Mesenchymal stem cell (in vitro differentiated cells and primary cell): ENCODE data around the gene FKBP15.

Source experiments
- DNase-seq: peaks from one replicate; pipeline ENCODE4 v3.0.0-alpha.2; 2013
- H2AFZ ChIP-seq: one replicate; pipeline ENCODE4 v1.6.1; 2013; ENCODE audit warnings: low read depth, mild to moderate bottlenecking, control low read depth, inconsistent platforms, low read length, moderate library complexity
- H2AK5ac ChIP-seq: 2 replicates; pipeline ENCODE4 v1.6.1; 2013; ENCODE audit warnings: low read length, moderate library complexity, mild to moderate bottlenecking, inconsistent platforms; ENCODE audit not compliant: severe bottlenecking
- H2BK120ac ChIP-seq: one replicate; pipeline ENCODE4 v1.6.1; 2013; ENCODE audit warnings: low read depth, mild to moderate bottlenecking, inconsistent platforms, low read length, moderate library complexity
- H2BK12ac ChIP-seq, 2 experiments: one replicate each; pipeline ENCODE4 v1.6.1; 2013; ENCODE audit warnings: inconsistent platforms in 2 of 2, low read length in 2 of 2, mild to moderate bottlenecking in 2 of 2, moderate library complexity in 2 of 2, control low read depth in 1 of 2
- H2BK15ac ChIP-seq: one replicate; pipeline ENCODE4 v1.6.1; 2013; ENCODE audit warnings: mild to moderate bottlenecking, low read depth, inconsistent platforms; ENCODE audit not compliant: poor library complexity, severe bottlenecking
- H2BK5ac ChIP-seq: 2 replicates; pipeline ENCODE4 v1.6.1; 2013; ENCODE audit warnings: low read depth, mild to moderate bottlenecking, low read length, control low read depth, inconsistent platforms; ENCODE audit not compliant: poor library complexity, severe bottlenecking
- H3K14ac ChIP-seq, 2 experiments: one replicate each; pipeline ENCODE4 v1.6.1; 2013; ENCODE audit warnings: inconsistent platforms in 2 of 2, low read length in 2 of 2, control low read depth in 1 of 2, mild to moderate bottlenecking in 1 of 2, moderate library complexity in 1 of 2
- H3K18ac ChIP-seq, 2 experiments: one replicate each; pipeline ENCODE4 v1.6.1; 2013; ENCODE audit warnings: inconsistent platforms in 2 of 2, low read length in 2 of 2, control low read depth in 1 of 2, low read depth in 1 of 2, mild to moderate bottlenecking in 1 of 2
- H3K23ac ChIP-seq, 2 experiments: one replicate each; pipeline ENCODE4 v1.6.1; 2013; ENCODE audit warnings: inconsistent platforms in 2 of 2, low read length in 2 of 2, mild to moderate bottlenecking in 2 of 2, moderate library complexity in 2 of 2, control low read depth in 1 of 2
- H3K27ac ChIP-seq: 2 replicates; pipeline ENCODE4 v1.5.1; 2013; ENCODE audit warnings: mild to moderate bottlenecking, moderate library complexity, low read length, control low read depth, inconsistent platforms; ENCODE audit not compliant: poor library complexity, severe bottlenecking
- H3K27me3 ChIP-seq, 2 experiments: 2 replicates each; pipeline versions ENCODE4 v1.6.1 to v1.7.0; 2013; ENCODE audit warnings: low read length in 2 of 2, mild to moderate bottlenecking in 2 of 2, moderate library complexity in 2 of 2, control low read depth in 1 of 2, inconsistent platforms in 1 of 2; ENCODE audit not compliant: control insufficient read depth in 1 of 2, insufficient read depth in 1 of 2
- H3K36me3 ChIP-seq, 2 experiments: 2 replicates each; pipeline versions ENCODE4 v1.6.1 to v1.7.0; 2013; ENCODE audit warnings: low read length in 2 of 2, control low read depth in 1 of 2, inconsistent platforms in 1 of 2, low read depth in 1 of 2, mild to moderate bottlenecking in 1 of 2; ENCODE audit not compliant: insufficient read depth in 2 of 2, control insufficient read depth in 1 of 2
- H3K4ac ChIP-seq, 2 experiments: one replicate each; pipeline ENCODE4 v1.6.1; 2013; ENCODE audit warnings: inconsistent platforms in 2 of 2, low read length in 2 of 2, mild to moderate bottlenecking in 2 of 2, moderate library complexity in 2 of 2, control low read depth in 1 of 2, low read depth in 1 of 2
- H3K4me1 ChIP-seq: 2 replicates; pipeline ENCODE4 v1.6.1; 2013; ENCODE audit warnings: low read depth, low read length, control low read depth; ENCODE audit not compliant: control insufficient read depth, insufficient read depth
- H3K4me2 ChIP-seq: 2 replicates; pipeline ENCODE4 v1.6.1; 2013; ENCODE audit warnings: low read length, mild to moderate bottlenecking, inconsistent platforms; ENCODE audit not compliant: poor library complexity, severe bottlenecking
- H3K4me3 ChIP-seq, 2 experiments: 2 replicates each; pipeline versions ENCODE4 v1.5.1 to v1.7.0; 2013; ENCODE audit warnings: low read length in 2 of 2, mild to moderate bottlenecking in 2 of 2, control low read depth in 1 of 2, low read depth in 1 of 2; ENCODE audit not compliant: insufficient read depth in 1 of 2
- H3K79me1 ChIP-seq: replicated peaks from 2 replicates; pipeline ENCODE4 v1.6.1; 2013; ENCODE audit warnings: mild to moderate bottlenecking, control low read depth, low read length, inconsistent platforms; ENCODE audit not compliant: poor library complexity, severe bottlenecking
- H3K9ac ChIP-seq: 2 replicates; pipeline ENCODE4 v1.7.0; 2013; ENCODE audit warnings: mild to moderate bottlenecking, low read length, moderate library complexity
- H3K9me3 ChIP-seq: 2 replicates; pipeline ENCODE4 v1.7.0; 2013; ENCODE audit warnings: mild to moderate bottlenecking, low read length; ENCODE audit not compliant: control insufficient read depth
- H4K8ac ChIP-seq: one replicate; pipeline ENCODE4 v1.6.1; 2013; ENCODE audit warnings: inconsistent platforms, mild to moderate bottlenecking, low read length, moderate library complexity
- H4K91ac ChIP-seq: one replicate; pipeline ENCODE4 v1.6.1; 2013; ENCODE audit warnings: mild to moderate bottlenecking, low read length, inconsistent platforms
- WGBS: methylation state at CpG from one replicate; pipeline ENCODE4 v1.1.7; 2013; ENCODE audit warnings: mixed read lengths; 5-methylcytosine and 5-hydroxymethylcytosine counted together

The FKBP15 gene

DNA sequence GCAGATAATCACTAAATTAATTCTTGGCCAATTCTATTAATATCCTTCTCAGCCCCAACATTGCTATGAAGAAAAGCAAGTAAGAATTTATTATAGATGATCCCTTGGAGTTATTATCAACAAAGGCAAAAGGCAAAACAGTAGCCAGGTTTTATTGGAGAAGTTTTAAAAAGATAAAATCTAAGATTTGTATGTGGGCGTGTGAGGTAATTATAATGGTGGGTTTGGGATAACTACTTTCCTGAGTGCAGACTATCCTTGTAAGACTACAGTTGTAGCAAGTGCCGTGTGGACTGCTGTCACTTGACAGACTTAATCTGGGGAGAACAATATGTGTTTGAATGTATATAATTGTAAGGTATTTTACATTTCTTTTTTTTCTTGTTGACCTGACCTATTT, 23.5 kb upstream of the FKBP15 start:
- H3K23ac ChIP-seq: no peak overlapping the region
- no peak overlapping the region for H3K4me2 ChIP-seq
- no peak overlapping the region for H4K91ac ChIP-seq
- H3K18ac ChIP-seq: no peak overlapping the region
- H3K4me3 ChIP-seq: no peak overlapping the region
- peaks cover 1% of the 10 kb centered on the region for H3K4me1 ChIP-seq
- no peak overlapping the region for H3K27ac ChIP-seq
- H2BK5ac ChIP-seq: no peak overlapping the region
- no peak overlapping the region for H2AFZ ChIP-seq
- H2BK120ac ChIP-seq: no peak overlapping the region
- no peak overlapping the region for H3K9ac ChIP-seq
- 98% methylated on average over 1 of the region's 2 CpGs for WGBS
- DNase-seq: no peak
- H4K8ac ChIP-seq: no peak overlapping the region
- H3K4ac ChIP-seq: no peak overlapping the region
- no peak overlapping the region for H2BK15ac ChIP-seq
- H2BK12ac ChIP-seq: no peak overlapping the region
- H3K9me3 ChIP-seq: no peaks in the 10 kb centered on the region
- peaks cover 0 to 4% of the 10 kb centered on the region in 2 experiments for H3K36me3 ChIP-seq
- H2AK5ac ChIP-seq: no peak overlapping the region
- H3K79me1 ChIP-seq: peaks cover 18% of the 10 kb centered on the region
- no peaks in the 10 kb centered on the region for H3K27me3 ChIP-seq
- H3K14ac ChIP-seq: no peak overlapping the region

DNA sequence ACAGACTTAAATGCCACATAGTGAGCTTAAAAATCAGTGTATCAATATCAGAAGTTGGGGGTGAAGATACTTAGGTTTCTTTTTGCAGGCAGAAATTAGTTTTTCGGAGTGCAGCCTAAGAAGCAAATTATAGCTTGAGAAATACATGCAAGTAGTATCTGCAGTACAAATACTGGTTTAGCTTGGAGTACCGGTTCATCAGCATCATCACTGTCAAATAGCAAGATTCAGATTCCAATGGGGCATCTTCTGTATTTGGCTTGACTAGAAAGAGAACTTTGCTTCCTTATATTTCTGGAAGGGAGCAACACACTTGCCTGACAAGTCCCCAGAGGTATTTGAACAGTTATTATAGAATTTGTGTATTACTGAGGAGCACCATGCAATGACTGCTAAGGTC, 20.1 kb upstream of the FKBP15 start:
- DNase-seq: no peak
- Histone ChIP-seq H3K36me3 (peaks cover 0 to 4% of the 10 kb centered on the region in 2 experiments), H3K23ac (no peak overlapping the region), H3K79me1 (peaks cover 28% of the 10 kb centered on the region), H2AK5ac (no peak overlapping the region), H3K4me2 (no peak overlapping the region), H3K4ac (no peak overlapping the region), H3K27ac (no peak overlapping the region), H3K4me3 (no peak overlapping the region), H2BK120ac (no peak overlapping the region), H3K14ac (no peak overlapping the region), H2BK12ac (no peak overlapping the region), H3K4me1 (peaks cover 1% of the 10 kb centered on the region), H3K27me3 (no peaks in the 10 kb centered on the region), H4K8ac (no peak overlapping the region), H2BK15ac (no peak overlapping the region), H3K9me3 (no peaks in the 10 kb centered on the region), H4K91ac (no peak overlapping the region), H3K18ac (no peak overlapping the region), H3K9ac (no peak overlapping the region), H2AFZ (no peak overlapping the region), H2BK5ac (no peak overlapping the region)
- WGBS: 100% methylated on average over 2 of the region's 2 CpGs

DNA sequence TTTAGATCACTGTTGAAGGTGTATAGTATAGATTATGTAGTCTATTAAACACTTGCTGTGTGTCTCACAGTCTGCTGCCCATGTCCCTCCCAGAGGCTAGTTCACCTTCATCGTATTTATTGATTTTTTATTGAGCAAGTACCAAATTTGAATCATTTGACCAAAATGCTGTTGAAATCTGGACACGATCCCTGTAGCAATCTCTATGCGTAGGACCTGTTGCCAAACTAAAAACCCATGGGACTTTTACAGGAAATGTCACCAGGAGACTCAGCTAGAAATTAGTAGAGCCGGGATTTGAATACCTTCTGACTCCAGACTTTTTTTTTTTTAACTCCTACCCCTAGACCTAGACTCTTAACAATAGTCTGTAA, 17.8 kb upstream of the FKBP15 start:
- Histone ChIP-seq H3K4me2 (no peak overlapping the region), H3K79me1 (peaks cover 23% of the 10 kb centered on the region), H2BK15ac (no peak overlapping the region), H2BK12ac (no peak overlapping the region), H4K8ac (no peak overlapping the region), H3K14ac (no peak overlapping the region), H3K23ac (no peak overlapping the region), H3K36me3 (peaks cover 0 to 4% of the 10 kb centered on the region in 2 experiments), H2BK5ac (no peak overlapping the region), H3K4ac (no peak overlapping the region), H3K9me3 (no peaks in the 10 kb centered on the region), H2AFZ (no peak overlapping the region), H3K9ac (no peak overlapping the region), H3K27ac (no peak overlapping the region), H3K18ac (no peak overlapping the region), H2BK120ac (no peak overlapping the region), H3K4me1 (peaks cover 1% of the 10 kb centered on the region), H2AK5ac (no peak overlapping the region), H3K27me3 (no peaks in the 10 kb centered on the region), H4K91ac (no peak overlapping the region), H3K4me3 (no peak overlapping the region)
- DNase-seq: no peak
- WGBS: 93% methylated on average over 4 of the region's 4 CpGs

DNA sequence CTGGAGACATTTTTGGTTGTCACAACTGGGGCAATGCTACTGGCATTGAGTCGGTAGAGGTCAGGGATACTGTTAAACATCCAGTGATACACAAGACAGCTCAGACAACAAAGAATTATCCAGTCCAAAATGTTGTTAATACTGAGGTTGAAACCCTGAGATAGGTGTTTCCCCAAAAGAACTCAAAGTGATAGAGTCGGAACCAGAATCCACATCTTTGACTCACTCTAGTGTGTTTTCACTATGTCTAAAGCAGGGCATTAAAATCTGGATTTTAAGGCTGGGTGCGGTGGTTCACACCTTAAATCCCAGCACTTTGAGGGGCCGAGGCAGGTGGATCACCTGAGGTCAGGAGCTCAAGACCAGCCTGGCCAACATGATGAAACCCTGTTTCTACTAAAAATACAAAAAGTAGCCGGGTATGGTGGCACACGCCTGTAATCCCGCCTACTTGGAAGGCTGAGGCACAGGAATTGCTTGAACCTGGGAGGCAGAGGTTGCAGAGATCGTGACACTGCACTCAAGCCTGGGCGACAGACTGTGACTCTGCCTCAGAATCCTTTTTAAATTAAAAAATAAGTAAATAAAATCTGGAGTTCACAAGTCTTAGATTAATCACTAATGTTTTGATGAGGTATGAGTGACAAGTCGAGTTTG, 17.3 kb upstream of the FKBP15 start:
- no peak overlapping the region for H3K18ac ChIP-seq
- H3K27me3 ChIP-seq: no peaks in the 10 kb centered on the region
- no peak overlapping the region for H2BK12ac ChIP-seq
- H3K4me1 ChIP-seq: peaks cover 1% of the 10 kb centered on the region
- no peaks in the 10 kb centered on the region for H3K9me3 ChIP-seq
- H2AFZ ChIP-seq: no peak overlapping the region
- H3K4ac ChIP-seq: no peak overlapping the region
- H3K9ac ChIP-seq: no peak overlapping the region
- no peak overlapping the region for H3K4me3 ChIP-seq
- no peak overlapping the region for H3K14ac ChIP-seq
- H2BK5ac ChIP-seq: no peak overlapping the region
- H2BK120ac ChIP-seq: no peak overlapping the region
- no peak overlapping the region for H3K4me2 ChIP-seq
- no peak for DNase-seq
- H2BK15ac ChIP-seq: no peak overlapping the region
- peaks cover 23% of the 10 kb centered on the region for H3K79me1 ChIP-seq
- H3K27ac ChIP-seq: no peak overlapping the region
- H2AK5ac ChIP-seq: no peak overlapping the region
- H4K91ac ChIP-seq: no peak overlapping the region
- 99% methylated on average over 8 of the region's 10 CpGs for WGBS
- H3K36me3 ChIP-seq: peaks cover 0 to 4% of the 10 kb centered on the region in 2 experiments
- no peak overlapping the region for H3K23ac ChIP-seq
- no peak overlapping the region for H4K8ac ChIP-seq
